ENCODE results near the gene GPATCH4. TPM values are rescaled to one million over a fixed set of nuclear protein-coding genes. Genes with fewer than 3 reads are reported as not detected.
"Not testable (repeated sequence)": the region's sequence is repeated elsewhere in the genome, so short reads cannot be mapped to it uniquely, and the experiment has no call there.

Gene GPATCH4
- total RNA-seq, 1 experiment from 2014 or later: 42.1 TPM

DNA sequence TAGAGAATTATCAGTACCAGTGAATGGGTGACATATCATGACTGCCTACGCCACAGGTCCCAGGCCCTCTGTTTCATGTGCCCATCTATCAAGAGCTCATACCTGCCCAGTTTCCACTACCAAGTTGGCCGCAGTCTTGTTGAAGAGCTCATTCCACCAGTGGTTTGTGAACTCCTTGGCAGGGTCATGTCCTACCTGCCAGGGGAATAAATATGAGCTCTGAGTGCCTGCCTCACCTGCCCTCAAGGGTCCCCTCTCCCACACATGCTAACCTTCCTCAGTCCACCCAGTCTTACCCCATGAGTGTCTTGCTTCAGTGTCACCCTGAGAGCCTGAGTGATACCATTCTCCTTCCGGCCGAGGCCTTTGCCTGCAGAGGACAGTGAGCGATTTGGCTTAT, 3.2 kb downstream of the GPATCH4 start:
- no peak for DNase-seq (ENCODE audit: low read depth)

GRCh38 chr1:156596426-156596825, 4.9 kb downstream of the GPATCH4 start:
- DNase-seq (ENCODE audit: low read depth): no peak

DNA sequence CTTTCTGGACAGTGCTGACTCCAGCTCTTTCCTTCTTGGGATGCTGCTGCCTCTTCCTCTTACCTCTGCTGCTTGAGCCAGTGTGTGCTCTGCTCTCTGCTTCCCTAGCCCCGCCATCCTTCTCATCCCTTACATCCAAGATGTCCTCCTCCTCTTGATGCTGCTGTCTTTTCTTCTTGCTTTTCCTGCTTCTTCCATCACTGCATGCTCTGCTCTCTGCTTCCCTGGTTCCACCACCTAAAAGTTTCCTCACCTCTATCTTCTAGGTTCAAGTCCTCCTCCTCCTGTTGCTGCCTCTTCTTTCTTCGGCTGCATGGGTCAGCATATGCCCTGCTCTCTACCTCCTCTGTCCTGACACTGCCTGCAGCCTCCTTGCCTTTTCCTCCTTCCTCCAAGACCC, 6.3 kb downstream of the GPATCH4 start:
- no peak for DNase-seq (ENCODE audit: low read depth)

GRCh38 chr1:156594190-156594589, 7.1 kb downstream of the GPATCH4 start:
- DNase-seq (ENCODE audit: low read depth): no peak

DNA sequence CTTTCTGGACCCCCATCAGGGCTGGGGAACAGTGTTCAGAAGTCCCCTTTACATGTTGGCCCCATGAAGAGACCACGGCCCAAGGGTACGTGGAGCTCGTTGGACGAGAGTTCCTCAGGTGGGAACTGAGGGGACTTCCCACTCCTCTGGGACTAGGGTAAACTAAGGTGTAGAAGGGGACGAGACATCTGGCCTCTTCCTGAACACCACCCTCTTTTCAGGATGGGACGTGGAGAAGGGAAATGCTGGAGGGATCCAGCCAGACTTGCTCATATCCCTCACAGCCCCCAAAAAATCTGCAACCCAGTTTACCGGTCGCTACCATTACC, 7.7 kb downstream of the GPATCH4 start:
- no peak for DNase-seq (ENCODE audit: low read depth)

- DNase-seq (ENCODE audit: low read depth): no peak
Measured at GRCh38 chr1:156592910-156593660, 8.2 kb downstream of the GPATCH4 start.

DNA sequence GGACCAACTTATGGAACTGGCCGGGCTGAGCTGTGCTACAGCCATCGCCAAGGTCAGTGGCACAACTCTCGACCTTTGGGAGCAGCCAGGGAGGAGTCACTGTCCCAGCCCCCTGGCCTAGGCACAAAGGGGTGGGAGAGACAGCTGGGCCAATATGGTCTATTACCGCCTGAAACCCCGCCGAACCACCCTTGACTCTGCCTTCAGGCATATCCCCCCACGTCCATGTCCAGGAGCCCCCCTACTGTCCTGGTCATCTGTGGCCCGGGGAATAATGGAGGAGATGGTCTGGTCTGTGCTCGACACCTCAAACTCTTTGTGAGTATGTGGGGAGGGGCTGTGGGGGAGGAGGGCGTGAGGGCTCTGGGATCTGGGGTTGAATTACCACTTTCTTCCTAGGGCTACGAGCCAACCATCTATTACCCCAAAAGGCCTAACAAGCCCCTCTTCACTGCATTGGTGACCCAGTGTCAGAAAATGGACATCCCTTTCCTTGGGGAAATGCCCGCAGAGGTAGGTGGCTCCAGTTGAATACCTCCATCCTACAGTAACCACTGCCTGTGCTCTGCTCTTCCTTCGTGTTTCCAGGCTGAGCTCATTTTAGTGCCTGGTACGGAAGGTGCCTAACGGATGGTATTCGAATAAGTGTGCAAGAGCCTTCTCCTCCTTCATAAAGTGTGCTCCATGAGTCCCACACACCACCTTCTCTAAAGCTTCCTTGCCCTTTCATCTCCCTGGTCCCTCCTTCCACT, 8.9 kb downstream of the GPATCH4 start:
- DNase-seq (ENCODE audit: low read depth): peak; percentile 24

- peak; percentile 87 for DNase-seq (ENCODE audit: low read depth)
Measured at GRCh38 chr1:156591432-156592157, 9.7 kb downstream of the GPATCH4 start, which contains the start of gene NAXE. NAXE (plus strand) TSS chr1:156591776; CDS start chr1:156591805, 29 bp downstream.

DNA sequence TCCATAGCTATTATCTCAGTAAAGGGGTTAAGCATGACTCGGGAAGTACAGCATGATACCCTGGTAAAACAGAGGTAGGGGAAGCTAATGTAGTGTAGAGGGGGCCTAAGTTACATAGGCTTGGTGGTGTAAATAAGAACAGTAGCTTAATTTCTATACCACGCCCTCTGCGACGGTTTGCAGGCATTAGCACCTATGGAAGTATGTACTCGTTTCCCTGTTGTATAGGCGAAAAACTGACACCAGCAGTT, 10.2 kb downstream of the GPATCH4 start:
- no peak for DNase-seq (ENCODE audit: low read depth)

GRCh38 chr1:156590326-156591180, 10.7 kb downstream of the GPATCH4 start:
- DNase-seq (ENCODE audit: low read depth): no peak

DNA sequence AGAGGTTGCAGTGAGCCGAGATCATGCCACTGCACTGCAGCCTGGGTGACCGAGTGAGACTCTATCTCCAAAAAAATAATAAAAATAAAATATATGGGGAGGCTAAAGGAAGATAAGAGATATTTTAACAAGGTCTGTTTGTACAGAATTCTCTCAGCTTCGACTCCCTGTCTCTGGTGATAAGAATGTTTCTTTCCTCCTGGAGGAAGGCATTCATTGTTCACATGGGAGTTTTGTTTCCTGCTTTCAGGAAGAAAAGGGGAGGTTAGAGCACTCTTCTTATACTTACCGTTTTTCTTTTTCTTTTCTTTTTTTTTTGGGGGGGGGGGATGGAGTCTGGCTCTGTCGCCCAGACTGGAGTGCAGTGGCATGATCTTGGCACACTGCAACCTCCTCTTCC, 11.7 kb downstream of the GPATCH4 start:
- no peak for DNase-seq (ENCODE audit: low read depth)

DNA sequence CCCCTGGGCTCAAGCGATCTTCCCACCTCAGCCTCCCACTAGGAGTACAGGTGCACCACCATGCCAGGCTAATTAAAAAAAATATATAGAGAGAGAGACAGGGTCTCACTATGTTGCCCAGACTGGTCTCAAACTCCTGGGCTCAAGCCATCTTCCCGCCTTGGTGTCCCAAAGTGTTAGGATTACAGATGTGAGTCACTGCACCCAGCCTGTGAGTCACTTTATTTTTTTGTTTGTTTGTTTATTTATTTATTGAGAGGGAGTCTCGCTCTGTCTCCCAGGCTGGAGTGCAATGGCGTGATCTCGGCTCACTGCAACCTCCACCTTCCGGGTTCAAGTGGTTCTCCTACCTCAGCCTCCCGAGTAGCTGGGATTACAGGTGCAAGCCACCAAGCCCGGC, 13.4 kb downstream of the GPATCH4 start:
- DNase-seq (ENCODE audit: low read depth): not testable (repeated sequence)

DNA sequence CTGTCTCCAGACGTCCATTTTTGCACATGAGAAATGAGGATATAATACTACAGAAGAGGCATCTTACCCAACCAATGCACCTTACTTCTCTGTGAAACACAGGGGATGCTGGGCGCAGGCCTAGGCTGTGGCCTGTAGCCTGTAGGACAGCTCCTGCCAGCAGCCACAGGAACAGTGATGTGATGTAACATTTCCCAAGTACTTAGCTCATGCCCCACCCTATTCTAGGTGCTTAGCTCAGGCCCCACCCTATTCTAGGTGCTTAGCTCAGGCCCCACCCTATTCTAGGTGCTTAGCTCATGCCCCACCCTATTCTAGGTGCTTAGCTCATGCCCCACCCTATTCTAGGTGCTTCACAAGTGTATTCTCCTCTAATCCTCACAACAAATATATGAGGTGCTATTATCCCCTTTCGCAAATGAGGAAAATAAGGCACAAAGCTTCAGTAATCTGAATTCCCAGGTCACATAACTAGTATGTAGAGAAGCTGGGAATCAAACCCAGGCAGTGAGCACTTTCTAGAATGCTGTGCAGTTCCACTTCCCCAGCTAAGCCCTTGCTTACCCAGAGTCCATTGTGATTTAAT, 14.3 kb downstream of the GPATCH4 start:
- no peak for DNase-seq (ENCODE audit: low read depth)

DNA sequence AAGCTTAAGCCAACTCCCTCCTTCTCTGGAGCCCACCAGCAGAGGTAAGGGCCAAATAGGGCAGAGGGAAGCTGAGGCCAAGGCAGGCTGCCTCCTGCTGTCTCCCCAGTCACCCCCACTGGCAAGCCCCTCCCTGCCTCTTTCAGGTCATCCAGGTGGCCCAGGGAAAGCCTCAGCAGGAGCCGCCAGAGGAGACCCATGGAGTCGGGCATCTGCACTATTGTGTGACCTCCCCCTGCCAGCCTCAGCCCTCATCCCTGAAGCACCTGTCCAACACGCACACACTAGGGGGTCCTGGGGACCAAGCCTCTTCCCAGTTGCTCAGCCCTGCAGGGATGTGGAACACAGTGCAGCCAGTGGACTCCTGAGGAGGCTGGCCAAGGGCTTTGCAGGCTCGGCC, 15.0 kb downstream of the GPATCH4 start:
- no peak for DNase-seq (ENCODE audit: low read depth)

GRCh38 chr1:156584813-156585212, 16.5 kb downstream of the GPATCH4 start:
- peak; percentile 17 for DNase-seq (ENCODE audit: low read depth)

DNA sequence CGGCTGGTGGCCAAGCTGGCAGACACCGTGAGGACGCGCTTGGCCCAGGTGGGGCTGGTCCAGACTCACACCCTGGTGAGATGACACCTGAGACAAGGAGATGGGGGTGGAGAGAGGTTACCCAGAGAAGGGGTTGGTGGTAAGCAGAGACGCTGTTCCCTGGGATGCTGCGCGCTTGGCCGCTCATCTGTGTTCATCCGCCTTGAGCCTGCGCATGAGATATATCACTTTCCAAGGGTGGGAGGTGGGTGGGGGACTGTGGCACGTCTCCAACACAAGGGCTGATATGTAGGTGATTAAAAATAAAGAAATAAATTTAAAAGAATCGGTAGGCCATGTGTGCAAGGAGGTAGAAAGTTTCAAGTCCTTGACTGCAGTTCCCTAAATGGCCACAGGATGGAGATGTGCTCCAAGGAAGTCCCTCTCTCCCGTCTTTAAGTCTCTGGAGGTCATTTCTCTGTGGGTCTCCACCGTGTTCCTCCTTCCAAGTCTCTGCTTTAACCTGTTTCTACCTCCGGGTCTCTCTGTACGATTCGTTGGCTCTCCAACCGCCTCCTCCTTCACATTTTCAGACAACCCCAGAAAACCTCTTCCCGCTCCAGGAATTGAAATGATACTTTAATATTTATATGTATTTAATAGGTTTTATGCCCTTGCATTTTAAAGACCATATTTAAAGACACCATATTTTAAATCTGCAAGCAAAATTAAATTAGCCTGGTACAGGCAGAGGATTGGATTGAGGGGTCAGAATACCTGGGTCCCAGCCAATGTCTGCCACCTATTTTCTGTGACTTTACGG, 17.3 kb downstream of the GPATCH4 start:
- DNase-seq (ENCODE audit: low read depth): peak; percentile 76

DNA sequence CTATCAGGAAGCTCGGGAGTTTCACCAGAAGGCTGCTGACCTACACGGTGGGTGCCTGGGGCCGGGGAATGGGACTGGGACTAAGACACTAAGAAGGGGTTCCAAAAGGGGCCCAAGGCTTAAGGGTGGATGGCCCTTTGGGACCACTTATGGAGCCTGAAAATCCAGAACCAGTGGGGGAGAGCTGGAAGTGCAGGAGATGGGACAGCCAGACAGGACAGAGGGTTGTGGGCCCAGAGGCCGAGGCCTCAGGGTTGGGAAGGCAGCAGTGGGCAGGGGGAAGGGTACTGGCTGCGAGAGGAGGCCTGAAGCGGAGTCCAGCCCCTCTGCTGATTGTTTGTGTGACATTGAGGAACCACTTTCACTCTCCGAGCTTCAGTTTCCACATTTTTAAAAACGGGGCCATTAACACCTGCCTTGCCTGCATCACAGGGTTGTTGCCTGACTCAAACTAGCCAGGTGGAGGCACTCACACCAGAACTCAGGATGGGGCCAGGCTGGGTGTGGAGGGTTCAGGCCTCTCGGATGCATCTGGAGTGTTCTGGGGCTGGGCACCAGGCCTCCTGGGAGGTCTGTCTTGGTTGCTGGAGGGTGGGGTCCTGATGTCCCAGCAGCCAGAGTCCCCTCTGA, 18.8 kb downstream of the GPATCH4 start:
- DNase-seq (ENCODE audit: low read depth): no peak

- DNase-seq (ENCODE audit: low read depth): no peak
Measured at GRCh38 chr1:156581661-156582387, 19.5 kb downstream of the GPATCH4 start.

GRCh38 chr1:156579472-156579871, 21.8 kb downstream of the GPATCH4 start, which contains the start of gene TTC24:
TTC24 (plus strand) TSS chr1:156579723; CDS start chr1:156581365, 1,642 bp downstream.
- DNase-seq (ENCODE audit: low read depth): no peak

Measured in Daoy (cell line).